GM18868 (cell line): ENCODE results near the gene ID2.
A peak's percentile ranks its signal among the peaks of the same experiment; 100 is the strongest.

Experiments
- ATAC-seq: cut with Tn5 transposase; IDR thresholded peaks from one replicate; pipeline ENCODE4 v1.9.1; 2021; ENCODE audit warnings: mild to moderate bottlenecking, moderate library complexity; ENCODE audit not compliant: unreplicated experiment

The ID2 gene

GRCh38 chr2:8647462-8647857, 34.4 kb upstream of the ID2 start:
- no peak for ATAC-seq

GRCh38 chr2:8648441-8649213, 33.2 kb upstream of the ID2 start:
- ATAC-seq = no peak

- no peak for ATAC-seq
These were observed 32.1 kb upstream of the ID2 start for GRCh38 chr2:8649718-8650117.

GRCh38 chr2:8650256-8650655, 31.6 kb upstream of the ID2 start:
- no peak for ATAC-seq

GRCh38 chr2:8652774-8653426, 29.0 kb upstream of the ID2 start:
- no peak for ATAC-seq

- ATAC-seq = no peak
These were observed 28.4 kb upstream of the ID2 start for GRCh38 chr2:8653485-8653884.

- ATAC-seq = no peak
These were observed 27.8 kb upstream of the ID2 start for GRCh38 chr2:8654041-8654440.

- no peak for ATAC-seq
These were observed 27.4 kb upstream of the ID2 start for GRCh38 chr2:8654483-8654882.

GRCh38 chr2:8656160-8656641, 25.7 kb upstream of the ID2 start:
- ATAC-seq = no peak

GRCh38 chr2:8656811-8657210, 25.0 kb upstream of the ID2 start:
- ATAC-seq = no peak

- ATAC-seq = peak; percentile 61
These were observed 24.3 kb upstream of the ID2 start for GRCh38 chr2:8657423-8658062.

- ATAC-seq = no peak
These were observed 23.6 kb upstream of the ID2 start for GRCh38 chr2:8658064-8658862.

- ATAC-seq = no peak
These were observed 22.6 kb upstream of the ID2 start for GRCh38 chr2:8659092-8659734.

GRCh38 chr2:8659735-8660492, 21.9 kb upstream of the ID2 start:
- no peak for ATAC-seq

GRCh38 chr2:8661235-8661634, 20.6 kb upstream of the ID2 start:
- ATAC-seq = no peak

- no peak for ATAC-seq
These were observed 20.1 kb upstream of the ID2 start for GRCh38 chr2:8661736-8662135.

- no peak for ATAC-seq
These were observed 19.5 kb upstream of the ID2 start for GRCh38 chr2:8662239-8662879.

- no peak for ATAC-seq
These were observed 17.9 kb upstream of the ID2 start for GRCh38 chr2:8663997-8664396.

- no peak for ATAC-seq
These were observed 15.3 kb upstream of the ID2 start for GRCh38 chr2:8666581-8666980.
